Ovary (tissue), 3 donors: Measurements from ENCODE around the gene PACSIN3.

ENCODE experiments used
- CTCF ChIP-seq, 3 donors: fragments of 450-650 bp in 2 of 3; fragments of 200-600 bp in 1 of 3; IDR thresholded peaks; one replicate each; pipeline versions ENCODE4 v1.5.1 to v1.8.0; 2016 to 2022; ENCODE audit warnings: antibody characterized with exemption in 3 of 3, mild to moderate bottlenecking in 1 of 3
- POLR2A ChIP-seq: fragments of 450-650 bp; IDR thresholded peaks from one replicate; pipeline ENCODE4 v1.6.1; 2017; ENCODE audit warnings: antibody characterized with exemption, mild to moderate bottlenecking, moderate library complexity
- donor health status: DM: no; HTN: no; CAD: no.

GRCh38 chr11:47213950-47214565 lies 27.8 kb upstream of the PACSIN3 start:
- TF ChIP-seq CTCF (IDR thresholded peaks at IDR 0.05): no peak
- peak; percentile 42 for TF ChIP-seq POLR2A
